Osteocyte (in vitro differentiated cells): ENCODE data around the gene FSIP2. TPM values are rescaled to one million over a fixed set of nuclear protein-coding genes. Genes with fewer than 3 reads are reported as not detected.

Experiments used
- DNase-seq: peaks from one replicate; pipeline ENCODE4 v3.0.0; 2021; ENCODE audit warnings: mixed read lengths; ENCODE audit not compliant: unreplicated experiment; ENCODE audit errors: extremely low spot score
- H3K27ac Mint-ChIP-seq: one replicate; pipeline ENCODE4 v1.8.0; 2021; ENCODE audit warnings: mild to moderate bottlenecking, mixed read lengths; ENCODE audit not compliant: unreplicated experiment
- H3K27me3 Mint-ChIP-seq: one replicate; pipeline ENCODE4 v1.8.0; 2021; ENCODE audit warnings: mixed read lengths; ENCODE audit not compliant: unreplicated experiment
- H3K36me3 Mint-ChIP-seq: one replicate; pipeline ENCODE4 v1.8.0; 2021; ENCODE audit warnings: mixed read lengths; ENCODE audit not compliant: unreplicated experiment
- H3K4me1 Mint-ChIP-seq: one replicate; pipeline ENCODE4 v1.8.0; 2021; ENCODE audit warnings: mixed read lengths; ENCODE audit not compliant: unreplicated experiment
- H3K4me3 Mint-ChIP-seq: one replicate; pipeline ENCODE4 v1.8.0; 2021; ENCODE audit warnings: mild to moderate bottlenecking, moderate library complexity, mixed read lengths; ENCODE audit not compliant: unreplicated experiment
- H3K9me3 Mint-ChIP-seq: one replicate; pipeline ENCODE4 v1.8.0; 2021; ENCODE audit warnings: mixed read lengths; ENCODE audit not compliant: unreplicated experiment
- total RNA-seq: library from RNA; stranded (reverse); gene quantifications from 2 replicates; pipeline ENCODE4 v1.2.1, GENCODE V29; 2021
- TF ChIP-seq, protein P1 (sequence below): fragments of 200-600 bp; sonication (generic); IDR thresholded peaks from 2 replicates; pipeline ENCODE4 v1.5.0; 2021; ENCODE audit warnings: antibody characterized with exemption, mild to moderate bottlenecking, moderate library complexity

Gene FSIP2
- total RNA-seq, 1 donor from 2014 or later: 3.5 TPM

DNA sequence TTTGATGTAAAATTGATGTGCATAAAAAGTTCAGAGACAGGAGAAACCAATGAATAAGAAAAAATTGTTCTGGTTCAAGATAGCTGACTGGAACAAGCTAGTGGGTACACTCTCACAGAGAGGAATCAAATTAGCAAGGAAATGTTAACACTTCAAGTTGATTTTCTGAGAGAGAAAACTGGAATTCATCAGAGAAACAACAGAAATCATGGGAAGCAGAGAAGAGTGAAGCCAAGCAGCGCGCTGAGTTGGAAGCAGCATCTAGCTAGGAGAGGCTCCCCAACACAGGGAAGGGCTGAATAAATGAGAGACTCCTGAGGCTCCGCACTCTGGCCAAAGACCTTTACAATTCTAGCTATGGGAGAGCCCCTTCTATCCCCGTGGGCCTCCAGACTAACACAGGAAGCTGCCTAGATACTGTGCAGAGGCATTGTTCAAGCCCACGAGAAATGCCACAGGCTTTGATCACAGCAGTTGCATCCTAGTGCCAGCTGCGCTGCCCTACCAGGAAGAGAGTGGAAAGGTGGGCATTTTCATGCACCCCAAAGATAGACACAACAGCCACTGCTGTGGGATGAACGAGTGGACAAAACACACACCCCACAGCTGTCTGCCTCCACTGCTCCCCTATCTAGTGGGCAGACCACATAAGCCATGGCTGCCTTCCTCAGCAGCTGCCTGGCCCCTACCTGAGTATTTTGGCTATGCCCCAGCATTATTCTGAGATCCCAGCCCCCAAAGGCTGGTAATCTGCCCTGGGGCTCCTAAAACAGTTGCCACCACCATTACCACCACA, 136.7 kb downstream of the FSIP2 start:
- Mint-ChIP-seq H3K4me3 (no peak overlapping the region), H3K27ac (no peak overlapping the region), H3K4me1 (no peaks in the 10 kb centered on the region), H3K9me3 (no peaks in the 10 kb centered on the region), H3K36me3 (no peaks in the 10 kb centered on the region), H3K27me3 (no peaks in the 10 kb centered on the region)
- DNase-seq: no peak
- TF ChIP-seq, protein P1, sequence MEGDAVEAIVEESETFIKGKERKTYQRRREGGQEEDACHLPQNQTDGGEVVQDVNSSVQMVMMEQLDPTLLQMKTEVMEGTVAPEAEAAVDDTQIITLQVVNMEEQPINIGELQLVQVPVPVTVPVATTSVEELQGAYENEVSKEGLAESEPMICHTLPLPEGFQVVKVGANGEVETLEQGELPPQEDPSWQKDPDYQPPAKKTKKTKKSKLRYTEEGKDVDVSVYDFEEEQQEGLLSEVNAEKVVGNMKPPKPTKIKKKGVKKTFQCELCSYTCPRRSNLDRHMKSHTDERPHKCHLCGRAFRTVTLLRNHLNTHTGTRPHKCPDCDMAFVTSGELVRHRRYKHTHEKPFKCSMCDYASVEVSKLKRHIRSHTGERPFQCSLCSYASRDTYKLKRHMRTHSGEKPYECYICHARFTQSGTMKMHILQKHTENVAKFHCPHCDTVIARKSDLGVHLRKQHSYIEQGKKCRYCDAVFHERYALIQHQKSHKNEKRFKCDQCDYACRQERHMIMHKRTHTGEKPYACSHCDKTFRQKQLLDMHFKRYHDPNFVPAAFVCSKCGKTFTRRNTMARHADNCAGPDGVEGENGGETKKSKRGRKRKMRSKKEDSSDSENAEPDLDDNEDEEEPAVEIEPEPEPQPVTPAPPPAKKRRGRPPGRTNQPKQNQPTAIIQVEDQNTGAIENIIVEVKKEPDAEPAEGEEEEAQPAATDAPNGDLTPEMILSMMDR: no peak

DNA sequence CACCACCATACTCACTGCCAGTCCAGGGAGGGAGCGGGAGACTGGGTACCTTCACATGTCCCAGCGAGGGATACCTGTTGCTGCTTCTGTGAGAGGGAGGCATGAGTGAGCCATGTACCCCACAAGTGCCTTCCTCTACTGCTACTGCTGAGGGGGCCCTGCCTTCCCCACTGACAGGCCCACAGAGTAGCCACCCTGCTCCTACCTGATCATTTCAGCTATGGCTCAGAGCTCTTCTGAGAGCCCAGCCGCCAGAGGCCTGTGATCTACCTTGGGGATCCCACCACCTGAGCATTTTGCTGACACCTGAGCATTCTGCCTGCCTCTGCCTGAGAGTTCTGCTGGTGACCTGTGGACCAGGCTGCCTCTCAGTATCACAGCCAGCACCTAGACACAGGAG, 137.6 kb downstream of the FSIP2 start:
- no peak for DNase-seq
- H3K27ac Mint-ChIP-seq: no peak overlapping the region
- no peaks in the 10 kb centered on the region for H3K4me1 Mint-ChIP-seq

DNA sequence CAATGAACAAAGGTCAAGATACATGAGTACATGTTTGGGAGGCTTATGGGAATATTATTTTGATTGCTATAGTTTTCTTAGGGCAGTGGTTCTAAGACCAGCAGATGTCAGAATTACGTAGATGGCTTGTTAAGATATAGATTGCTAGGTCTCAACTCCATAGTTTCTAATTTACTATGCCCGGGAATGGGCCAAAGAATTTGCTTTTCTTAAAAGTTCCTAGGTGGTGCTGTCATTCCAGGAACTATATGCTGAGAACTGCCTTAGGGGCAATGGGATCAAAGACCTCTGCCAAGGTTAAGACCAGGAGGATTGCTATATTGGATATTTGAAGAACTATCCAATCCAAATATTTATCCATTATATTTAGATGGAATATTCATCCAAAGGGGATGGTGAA, 141.8 kb downstream of the FSIP2 start:
- H3K9me3 Mint-ChIP-seq: no peaks in the 10 kb centered on the region

More for the DNA sequence above, 137.6 kb downstream of the FSIP2 start:
- no peaks in the 10 kb centered on the region for H3K36me3 Mint-ChIP-seq
- no peaks in the 10 kb centered on the region for H3K27me3 Mint-ChIP-seq
- TF ChIP-seq, protein P1: no peak
- no peak overlapping the region for H3K4me3 Mint-ChIP-seq
- H3K9me3 Mint-ChIP-seq: no peaks in the 10 kb centered on the region

More for the DNA sequence above, 141.8 kb downstream of the FSIP2 start:
- no peaks in the 10 kb centered on the region for H3K4me1 Mint-ChIP-seq
- H3K4me3 Mint-ChIP-seq: no peak overlapping the region
- H3K27me3 Mint-ChIP-seq: no peaks in the 10 kb centered on the region
- no peak for DNase-seq
- TF ChIP-seq, protein P1: no peak
- no peak overlapping the region for H3K27ac Mint-ChIP-seq
- H3K36me3 Mint-ChIP-seq: no peaks in the 10 kb centered on the region
